GM19099 (cell line): Measurements from ENCODE around the gene JARID2.

Experiments
- POLR2A ChIP-seq: IDR thresholded peaks from 3 replicates; pipeline ENCODE4 v1.6.1; 2011; ENCODE audit warnings: low read depth; ENCODE audit not compliant: insufficient read length; ENCODE audit errors: extremely low read depth

The JARID2 gene

DNA sequence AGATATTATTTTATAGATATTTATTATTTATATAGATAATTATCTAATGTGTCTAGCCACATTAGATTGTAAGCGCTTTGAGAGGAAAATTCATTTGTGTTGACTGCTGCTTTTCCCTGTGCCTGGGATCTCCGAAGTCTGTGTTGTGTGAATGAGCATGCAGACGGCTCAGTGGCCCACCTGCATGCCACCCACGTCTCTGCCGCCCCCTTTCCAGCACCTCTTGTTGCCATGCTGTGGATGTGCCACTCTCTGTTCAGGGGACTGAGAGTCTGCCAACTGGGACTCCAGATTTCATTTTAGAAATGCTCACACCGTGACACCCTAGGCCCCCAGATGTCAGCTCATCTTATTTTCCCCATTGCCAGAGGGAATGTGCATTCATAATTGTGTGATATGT lies 139.7 kb downstream of the JARID2 start:
- TF ChIP-seq POLR2A, result no peak

DNA sequence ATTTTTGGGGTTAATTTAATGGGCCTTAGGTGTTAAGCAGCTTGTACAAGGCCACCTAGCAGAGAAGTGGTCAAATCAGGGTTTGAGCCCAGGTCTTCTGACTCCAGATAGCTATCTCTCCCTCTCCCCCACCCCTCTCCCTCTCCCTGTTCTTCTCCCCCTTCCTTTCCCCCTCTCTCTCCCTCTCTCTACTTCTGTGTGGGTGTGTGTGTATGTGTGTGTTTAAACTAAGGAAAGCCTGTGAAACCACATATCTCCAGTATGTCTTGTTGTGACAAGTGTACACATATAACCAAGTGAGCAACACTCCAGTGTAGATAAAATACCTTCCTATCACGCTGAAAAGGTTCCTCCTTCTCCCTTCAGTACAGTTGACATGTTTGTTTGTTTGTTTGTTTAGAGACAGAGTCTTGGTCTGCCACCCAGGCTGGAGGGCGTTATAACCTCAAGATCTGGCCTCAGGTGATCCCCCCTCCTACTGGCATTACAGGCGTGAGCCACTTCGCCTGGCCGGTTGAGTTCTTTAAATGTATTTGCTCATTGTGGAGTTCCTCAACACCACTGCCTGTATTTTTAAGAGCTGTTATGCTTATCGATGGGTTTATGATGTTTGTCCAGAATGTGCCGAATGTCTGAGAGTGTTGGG lies 140.4 kb downstream of the JARID2 start:
- no peak for TF ChIP-seq POLR2A

DNA sequence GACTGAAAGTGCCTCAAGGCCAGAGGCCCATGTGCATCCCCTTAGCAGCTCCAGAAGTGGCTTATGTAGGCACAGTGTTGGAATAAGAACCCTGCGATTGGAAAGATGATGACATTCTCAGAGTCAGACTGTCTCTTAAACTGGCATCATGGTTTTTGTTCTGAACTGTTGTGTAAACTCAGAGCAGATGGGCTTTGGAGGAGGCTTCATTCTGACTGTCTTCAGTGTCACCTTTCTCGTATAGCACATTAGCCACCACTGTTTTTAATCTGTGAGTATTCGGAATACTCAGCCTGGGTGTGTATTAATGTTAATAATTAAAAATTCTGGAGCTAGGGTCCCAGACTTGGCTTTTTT lies 140.9 kb downstream of the JARID2 start:
- TF ChIP-seq POLR2A, result no peak

DNA sequence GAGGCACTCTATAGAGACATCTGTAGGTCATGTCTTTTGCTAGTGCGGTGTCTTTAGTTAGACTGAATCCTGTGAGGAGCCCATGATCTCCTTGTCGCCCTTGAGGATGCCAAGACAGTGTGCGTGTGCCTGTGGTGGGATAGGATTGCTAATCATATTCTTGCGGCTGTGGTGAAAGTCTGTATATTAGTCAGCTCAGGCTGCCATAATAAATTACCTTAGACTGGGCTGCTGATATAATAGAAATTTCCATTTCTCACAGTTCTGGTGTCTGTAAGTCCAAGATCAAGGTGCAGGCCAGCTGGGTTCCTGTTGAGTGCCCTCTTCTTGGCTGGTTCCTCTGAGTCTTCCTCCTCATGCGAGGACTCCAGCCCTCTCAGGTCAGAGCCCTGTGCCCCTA lies 141.2 kb downstream of the JARID2 start:
- TF ChIP-seq POLR2A, result no peak

DNA sequence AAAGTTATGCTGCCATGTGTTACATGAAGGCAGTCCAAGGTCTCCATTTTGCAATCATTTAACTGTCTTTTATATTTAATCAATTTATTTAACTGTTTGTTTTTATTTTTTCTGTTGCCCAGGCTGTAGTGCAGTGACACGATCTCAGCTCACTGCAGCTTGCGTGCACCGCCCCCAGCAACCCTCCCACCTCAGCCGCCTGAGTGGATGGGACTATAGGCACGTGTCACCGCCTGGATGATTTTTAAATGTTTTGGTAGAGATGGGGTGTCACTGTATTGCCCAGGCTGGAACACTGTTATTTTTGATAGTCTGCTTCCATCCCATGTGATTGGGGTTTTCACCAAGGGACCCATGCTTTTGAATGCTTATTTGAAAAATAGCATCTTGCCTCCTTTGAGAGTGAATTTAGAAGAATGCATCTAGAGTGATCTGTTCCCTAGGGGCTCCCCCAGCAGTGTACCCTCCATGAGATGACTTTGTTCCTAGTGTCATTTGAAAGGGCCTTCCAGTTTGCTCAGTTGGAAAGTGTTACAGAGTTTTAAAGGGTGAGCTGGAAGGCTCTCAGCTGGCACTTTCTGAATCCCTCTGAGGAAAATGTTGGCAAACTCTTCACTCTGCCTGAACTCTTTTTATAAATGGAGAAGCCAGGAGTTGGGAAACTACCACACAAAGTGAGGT lies 143.4 kb downstream of the JARID2 start:
- TF ChIP-seq POLR2A, result no peak

DNA sequence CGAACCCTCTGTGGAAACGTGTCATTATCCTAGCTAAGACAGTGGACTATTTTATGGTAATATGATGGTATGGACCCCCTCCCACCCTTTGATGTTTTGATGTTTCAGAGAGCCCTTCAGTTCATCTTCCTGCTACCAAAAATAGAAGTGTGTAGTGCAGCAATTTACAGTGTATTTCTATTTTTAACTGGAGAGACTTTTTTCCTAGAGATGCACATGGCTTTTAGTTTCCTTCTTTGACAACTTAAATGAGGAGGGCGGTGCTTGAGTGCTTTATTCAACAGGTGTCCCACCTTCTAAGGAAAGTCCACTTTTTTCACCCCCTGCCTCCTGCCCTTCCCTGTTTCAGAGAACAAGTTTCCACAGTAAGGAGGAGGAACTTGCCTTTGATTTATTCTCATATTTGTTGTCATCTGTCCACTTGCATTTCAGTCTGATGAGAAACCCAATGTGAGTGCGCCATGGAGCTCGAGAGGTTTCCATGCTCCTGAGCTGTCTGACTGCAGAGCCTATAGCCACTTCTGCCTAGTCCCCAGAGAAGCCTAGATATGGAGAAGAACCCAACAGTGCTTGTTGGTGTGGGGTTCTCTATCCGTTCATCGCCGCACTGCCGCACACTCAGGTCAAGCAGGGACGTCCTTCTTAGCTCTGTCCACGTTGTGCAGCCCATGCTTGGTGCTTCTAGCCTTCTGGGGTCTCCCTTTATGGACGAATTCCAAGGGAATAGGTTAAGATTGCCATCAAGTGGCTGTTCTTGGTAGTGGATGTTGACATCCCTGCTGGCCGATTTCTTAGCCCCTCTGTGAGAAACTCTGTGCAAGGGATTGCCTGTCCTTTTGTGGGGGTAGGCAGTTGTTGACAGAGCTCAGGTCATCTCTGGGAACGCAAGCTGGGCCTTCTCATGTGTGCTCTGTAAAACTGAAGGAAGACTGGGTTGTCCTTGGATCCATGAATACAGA lies 144.2 kb downstream of the JARID2 start:
- no peak for TF ChIP-seq POLR2A

DNA sequence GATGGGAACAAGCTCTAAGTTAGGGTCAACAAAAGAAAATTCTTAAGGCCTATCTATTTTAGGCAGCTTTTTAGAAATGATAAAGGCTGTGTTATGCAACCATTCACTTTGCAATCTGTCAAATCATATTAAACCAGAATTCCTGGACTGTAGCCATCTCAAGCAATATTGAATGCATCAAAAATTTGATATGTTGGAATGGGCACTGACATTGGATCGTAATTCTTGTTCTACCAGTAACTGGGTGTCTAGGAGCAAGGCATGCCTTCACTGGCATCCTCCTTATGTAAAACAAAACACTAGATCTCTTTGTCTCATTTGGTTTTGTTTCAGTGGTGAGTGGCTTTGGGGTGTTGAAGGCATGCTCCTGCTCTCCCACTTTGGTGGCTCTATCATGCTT lies 145.6 kb downstream of the JARID2 start:
- TF ChIP-seq POLR2A, result no peak

DNA sequence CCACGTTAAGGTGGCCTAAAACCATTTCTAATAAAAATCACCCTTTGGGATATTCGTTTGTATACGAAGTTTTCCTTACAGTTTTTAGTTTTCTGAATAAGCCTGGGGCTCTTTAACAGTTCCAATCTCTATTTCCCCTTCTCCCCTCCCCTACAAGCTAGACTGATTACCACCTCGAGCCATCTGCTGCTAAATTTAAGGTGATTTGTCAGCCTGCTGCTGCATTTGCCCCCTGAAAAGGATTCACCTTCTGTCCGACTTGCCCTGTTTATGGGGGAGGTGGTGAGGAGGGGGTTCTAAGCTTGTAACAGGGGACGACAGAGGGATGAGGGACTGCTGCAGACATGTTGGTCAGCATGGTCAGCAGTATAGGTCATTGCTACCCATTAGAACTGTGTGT lies 146.3 kb downstream of the JARID2 start:
- no peak for TF ChIP-seq POLR2A

DNA sequence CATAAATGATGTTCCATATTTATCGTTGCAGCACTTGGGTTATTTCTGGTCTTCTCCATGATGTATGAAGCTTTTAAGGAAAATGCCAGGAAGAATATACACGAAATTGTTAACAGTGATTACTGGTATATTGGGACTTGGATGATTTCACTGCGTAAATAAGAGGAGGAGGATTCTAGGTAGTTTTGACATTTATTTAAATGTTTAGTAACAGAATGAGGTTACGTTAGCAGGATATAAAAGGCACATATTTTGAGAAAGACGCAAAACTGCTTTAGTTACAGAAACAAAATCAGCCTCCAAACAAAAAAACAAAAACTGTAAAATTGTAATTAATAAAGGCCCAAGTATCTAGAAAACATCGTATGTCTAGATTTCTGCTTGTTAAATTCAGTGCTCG lies 147.7 kb downstream of the JARID2 start:
- TF ChIP-seq POLR2A, result no peak

DNA sequence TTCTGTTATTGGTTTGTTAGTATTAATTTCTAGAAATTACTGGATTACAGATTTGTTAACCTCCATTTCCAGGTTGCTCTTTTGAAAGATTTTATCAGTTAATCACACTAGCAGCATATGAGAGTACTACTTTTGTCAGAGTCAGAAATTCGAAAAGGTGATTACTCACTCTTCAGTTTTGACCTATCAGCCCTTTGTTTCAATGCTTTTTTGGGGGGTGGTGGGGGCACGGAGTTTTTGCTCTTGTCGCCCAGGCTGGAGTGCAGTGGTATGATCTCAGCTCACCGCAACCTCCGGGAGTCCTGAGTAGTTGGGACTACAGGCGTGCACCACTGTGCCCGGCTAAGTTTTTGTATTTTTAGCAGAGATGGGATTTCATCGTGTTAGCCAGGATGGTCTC lies 149.2 kb downstream of the JARID2 start:
- TF ChIP-seq POLR2A, result no peak

DNA sequence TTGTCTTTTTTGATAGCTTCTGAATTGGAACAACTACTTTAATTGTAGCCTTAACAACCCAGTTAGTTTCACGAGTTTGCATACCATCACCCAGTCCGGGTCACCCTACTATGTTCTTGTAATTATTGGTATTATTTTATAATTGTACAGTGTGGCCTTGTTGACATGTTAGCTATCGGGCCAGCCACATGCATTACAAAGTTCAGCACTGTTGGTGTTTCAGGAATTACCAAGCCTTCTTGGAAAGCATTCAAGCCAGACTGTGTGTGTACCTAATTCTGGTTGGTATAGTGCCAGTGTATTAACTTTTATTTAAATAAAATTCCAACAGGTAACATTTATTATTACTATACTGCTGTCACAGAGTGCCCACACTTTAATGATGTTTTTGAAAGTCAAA lies 150.9 kb downstream of the JARID2 start:
- TF ChIP-seq POLR2A, result no peak

DNA sequence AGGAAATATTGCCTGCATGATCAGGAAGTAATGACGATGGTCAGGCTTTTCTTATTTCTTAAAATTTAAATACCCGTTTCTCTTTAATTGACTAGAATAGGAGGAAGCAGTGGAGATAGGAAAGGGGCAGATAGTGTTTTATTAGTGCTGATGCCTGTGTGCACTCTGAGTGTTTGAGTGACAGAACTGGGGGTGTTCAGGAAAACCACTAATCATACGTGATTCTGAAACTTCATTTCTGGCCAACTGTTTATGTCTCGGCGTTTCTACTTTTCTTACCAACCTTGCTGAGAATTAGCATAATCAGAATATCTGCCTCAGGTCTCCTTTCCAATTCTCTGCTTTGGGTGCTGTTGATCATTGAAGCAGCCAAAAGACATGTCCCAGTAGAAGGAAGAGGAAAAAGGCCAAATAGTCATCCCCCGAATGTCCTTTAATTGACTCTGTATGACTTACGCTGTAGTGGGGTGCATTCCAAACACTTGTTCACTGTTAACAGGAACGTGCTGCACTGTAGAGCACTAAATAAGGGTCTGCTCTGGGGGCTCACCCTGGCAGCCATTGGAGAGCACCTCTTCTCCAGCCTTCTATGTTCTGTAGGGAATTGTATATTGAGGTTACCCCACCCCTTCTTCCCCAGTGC lies 152.9 kb downstream of the JARID2 start:
- TF ChIP-seq POLR2A, result no peak

DNA sequence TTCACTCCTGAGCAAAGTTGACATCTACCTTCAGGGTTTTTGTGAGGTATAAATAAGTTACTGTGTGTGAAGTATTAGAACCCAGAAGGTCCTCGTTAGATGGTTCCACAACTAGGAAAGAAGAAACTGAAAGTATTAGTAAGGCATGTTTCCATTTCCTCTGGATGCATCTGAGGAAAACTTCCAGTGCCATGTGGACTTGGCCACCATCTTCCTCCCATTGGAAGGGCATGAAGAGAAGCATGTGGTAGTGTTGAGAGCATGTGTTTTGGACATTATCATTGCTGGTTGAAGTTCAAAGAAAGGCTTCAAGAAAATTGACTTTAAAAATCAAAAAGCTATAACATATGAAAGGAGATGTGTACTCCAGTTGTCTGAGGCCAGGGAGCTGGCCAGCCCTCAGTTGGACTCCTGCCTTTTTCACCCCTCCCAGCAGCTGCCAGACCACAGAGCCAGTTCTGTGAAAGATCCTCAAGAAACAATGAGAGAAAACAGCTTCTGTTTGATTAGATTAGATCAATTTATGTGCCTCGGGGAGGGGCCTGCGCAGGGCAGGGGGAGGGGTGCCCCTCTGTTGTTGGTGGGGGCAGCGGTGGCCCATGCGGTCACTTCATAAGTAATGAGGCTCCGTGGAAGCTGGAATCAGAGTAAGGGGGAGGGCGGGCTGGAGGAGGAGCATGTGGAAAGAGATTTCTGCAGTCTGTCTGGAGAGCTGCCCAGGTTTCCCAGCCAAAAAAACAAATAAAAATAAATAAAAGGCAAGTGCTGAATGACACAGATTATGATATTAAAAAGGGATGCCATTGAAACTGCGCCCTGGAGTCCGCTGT lies 154.0 kb downstream of the JARID2 start:
- TF ChIP-seq POLR2A, result no peak

DNA sequence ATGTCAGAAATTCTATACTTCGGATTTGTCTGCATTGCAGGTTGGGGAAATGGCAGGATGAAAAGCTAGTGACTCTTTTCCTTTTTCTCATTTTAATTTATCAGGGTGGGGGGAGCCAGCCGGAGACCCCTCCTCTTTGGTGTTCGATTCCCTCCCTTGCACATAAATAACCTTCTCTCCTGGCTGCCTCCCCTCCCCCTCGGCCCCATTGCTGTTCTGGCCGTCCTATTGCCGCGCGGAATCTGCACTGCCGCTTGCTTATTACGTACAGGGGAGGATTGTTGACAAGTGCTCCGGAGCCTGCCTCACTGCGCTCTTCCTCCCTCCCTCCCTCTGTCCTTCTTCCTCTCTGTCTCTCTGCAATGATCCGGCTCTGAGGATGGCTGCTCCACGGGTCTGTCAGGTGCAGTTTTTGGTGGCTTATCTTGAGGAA lies 154.7 kb downstream of the JARID2 start:
- no peak for TF ChIP-seq POLR2A
